Measurements from ENCODE around the gene NACC1. TPM values are rescaled to one million over a fixed set of nuclear protein-coding genes. Genes with fewer than 3 reads are reported as not detected.
A peak's percentile ranks its signal among the peaks of the same experiment; 100 is the strongest.

Gene NACC1
- total and polyA plus RNA-seq, 2 of the 13 experiments (the other 11 are each of a cell fraction or from before 2014, with no cell fraction given) = 31.8 to 42.3 TPM

DNA sequence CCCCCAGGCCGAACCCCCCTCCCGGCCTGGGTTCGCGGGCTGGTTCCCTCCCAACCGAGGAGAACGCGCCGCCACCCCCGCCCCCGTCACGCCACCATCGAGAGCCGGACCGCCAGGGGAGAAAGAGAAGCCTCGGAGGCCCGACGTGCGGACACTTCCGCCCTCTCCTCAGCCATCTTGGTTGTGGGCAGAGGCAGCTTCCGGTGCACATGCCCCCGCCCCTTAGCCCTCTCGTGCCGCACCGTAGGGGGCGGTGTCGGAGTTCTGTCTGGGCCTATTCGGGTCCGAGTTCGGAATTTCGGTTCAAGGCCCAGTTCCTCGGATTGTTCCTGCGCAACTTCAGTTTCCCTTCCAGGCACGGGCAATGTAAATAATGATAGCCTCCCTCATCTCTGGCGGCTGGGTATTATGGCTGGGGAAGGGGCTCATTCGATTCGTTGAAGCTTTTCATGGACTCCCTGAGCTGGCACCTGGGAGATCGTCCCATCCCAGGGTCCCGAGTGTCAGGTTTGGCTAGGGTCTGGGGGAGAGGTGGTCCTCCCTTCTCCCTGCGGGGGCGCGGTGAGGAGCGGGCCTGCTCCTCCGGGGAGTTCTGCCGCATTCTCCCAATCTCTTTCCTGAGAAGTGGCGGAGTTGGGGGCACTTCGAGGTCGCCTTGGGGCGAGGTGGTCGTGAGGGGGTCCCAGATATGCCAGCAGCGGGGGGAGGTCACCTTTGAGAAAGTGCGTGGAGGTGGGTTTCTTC is 32.3 kb downstream of the NACC1 start, which contains the start of the genes IER2 and STX10 (continued):
- TF ChIP-seq KDM1A (CRISPR knock-in tag; IDR thresholded peaks at IDR 0.05) (no peak), NBN (conservative IDR thresholded peaks at IDR 0.05) (no peak), TSC22D2 (CRISPR knock-in tag; IDR thresholded peaks at IDR 0.05; ENCODE audit: borderline replicate concordance) (0 out of 2 replicates have a peak, but pooled peaks have one; percentile 51), YEATS2 (CRISPR knock-in tag; IDR thresholded peaks at IDR 0.05; ENCODE audit: borderline replicate concordance) (peak; percentile 90), ZNF660 (CRISPR knock-in tag; IDR thresholded peaks at IDR 0.05; ENCODE audit: borderline replicate concordance, low read depth) (no peak), JUND (CRISPR knock-in tag; IDR thresholded peaks at IDR 0.05) (no peak), FOXK2 (IDR thresholded peaks at IDR 0.05) (no peak), ZSCAN20 (CRISPR knock-in tag; IDR thresholded peaks at IDR 0.05; ENCODE audit: borderline replicate concordance) (no peak), YY1 (IDR thresholded peaks at IDR 0.05; ENCODE audit: insufficient read depth, insufficient replicate concordance, low read depth, low read length) (peak; percentile 99), RAD51 (IDR thresholded peaks at IDR 0.05; ENCODE audit: borderline replicate concordance) (no peak), MEF2D (CRISPR knock-in tag; IDR thresholded peaks at IDR 0.05) (peak; percentile 93), PCBP1 (IDR thresholded peaks at IDR 0.05; ENCODE audit: borderline replicate concordance, low read depth, low read length) (0 out of 2 replicates have a peak, but pooled peaks have one; percentile 52), GABPB1 (CRISPR knock-in tag; IDR thresholded peaks at IDR 0.05) (peak; percentile 98), NPAS2 (CRISPR knock-in tag; IDR thresholded peaks at IDR 0.05; ENCODE audit: borderline replicate concordance) (no peak), ARNTL (CRISPR knock-in tag; IDR thresholded peaks at IDR 0.05) (peak; percentile 66; the same call in 1 of the 2 replicates), ZBTB1 (CRISPR knock-in tag; IDR thresholded peaks at IDR 0.05; ENCODE audit: borderline replicate concordance) (no peak), NAIF1 (CRISPR knock-in tag; IDR thresholded peaks at IDR 0.05; ENCODE audit: borderline replicate concordance) (peak; percentile 73; the same call in 1 of the 2 replicates), ZNF138 (CRISPR knock-in tag; IDR thresholded peaks at IDR 0.05; ENCODE audit: low read depth) (no peak), ZNF337 (CRISPR knock-in tag; IDR thresholded peaks at IDR 0.05; ENCODE audit: borderline replicate concordance, low read depth) (no peak), SMARCC2 (IDR thresholded peaks at IDR 0.05) (no peak), ZNF282 (IDR thresholded peaks at IDR 0.05; ENCODE audit: partially characterized antibody) (no peak), TOE1 (CRISPR knock-in tag; IDR thresholded peaks at IDR 0.05) (no peak), KDM3A (CRISPR knock-in tag; IDR thresholded peaks at IDR 0.05; ENCODE audit: low read depth) (no peak), SOX6 (IDR thresholded peaks at IDR 0.05) (no peak), SOX6 (CRISPR knock-in tag; IDR thresholded peaks at IDR 0.05) (peak; percentile 68)
- TF ChIP-seq, protein P1, sequence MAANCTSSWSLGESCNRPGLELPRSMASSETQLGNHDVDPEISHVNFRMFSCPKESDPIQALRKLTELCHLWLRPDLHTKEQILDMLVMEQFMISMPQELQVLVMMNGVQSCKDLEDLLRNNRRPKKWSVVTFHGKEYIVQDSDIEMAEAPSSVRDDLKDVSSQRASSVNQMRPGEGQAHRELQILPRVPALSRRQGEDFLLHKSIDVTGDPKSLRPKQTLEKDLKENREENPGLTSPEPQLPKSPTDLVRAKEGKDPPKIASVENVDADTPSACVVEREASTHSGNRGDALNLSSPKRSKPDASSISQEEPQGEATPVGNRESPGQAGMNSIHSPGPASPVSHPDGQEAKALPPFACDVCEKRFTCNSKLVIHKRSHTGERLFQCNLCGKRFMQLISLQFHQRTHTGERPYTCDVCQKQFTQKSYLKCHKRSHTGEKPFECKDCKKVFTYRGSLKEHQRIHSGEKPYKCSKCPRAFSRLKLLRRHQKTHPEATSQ (CRISPR knock-in tag; IDR thresholded peaks at IDR 0.05; ENCODE audit: borderline replicate concordance) = no peak
- TF ChIP-seq, protein P2, sequence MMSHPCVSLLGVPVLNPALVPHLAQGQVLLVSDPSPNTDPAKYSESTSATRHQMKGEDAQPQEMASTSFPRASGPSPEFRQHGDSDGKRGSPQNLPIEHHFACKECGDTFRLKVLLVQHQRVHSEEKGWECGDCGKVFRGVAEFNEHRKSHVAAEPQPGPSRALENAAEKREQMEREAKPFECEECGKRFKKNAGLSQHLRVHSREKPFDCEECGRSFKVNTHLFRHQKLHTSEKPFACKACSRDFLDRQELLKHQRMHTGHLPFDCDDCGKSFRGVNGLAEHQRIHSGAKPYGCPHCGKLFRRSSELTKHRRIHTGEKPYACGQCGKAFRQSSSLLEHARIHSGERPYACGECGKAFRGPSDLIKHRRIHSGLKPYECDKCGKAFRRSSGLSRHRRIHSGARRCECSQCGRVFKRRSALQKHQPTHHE (CRISPR knock-in tag; IDR thresholded peaks at IDR 0.05; ENCODE audit: borderline replicate concordance) = no peak
- TF ChIP-seq, protein P3, sequence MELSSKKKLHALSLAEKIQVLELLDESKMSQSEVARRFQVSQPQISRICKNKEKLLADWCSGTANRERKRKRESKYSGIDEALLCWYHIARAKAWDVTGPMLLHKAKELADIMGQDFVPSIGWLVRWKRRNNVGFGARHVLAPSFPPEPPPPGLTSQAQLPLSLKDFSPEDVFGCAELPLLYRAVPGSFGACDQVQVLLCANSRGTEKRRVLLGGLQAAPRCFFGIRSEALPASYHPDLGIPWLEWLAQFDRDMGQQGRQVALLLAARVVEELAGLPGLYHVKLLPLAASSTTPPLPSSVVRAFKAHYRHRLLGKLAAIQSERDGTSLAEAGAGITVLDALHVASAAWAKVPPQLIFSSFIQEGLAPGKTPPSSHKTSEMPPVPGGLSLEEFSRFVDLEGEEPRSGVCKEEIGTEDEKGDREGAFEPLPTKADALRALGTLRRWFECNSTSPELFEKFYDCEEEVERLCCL (CRISPR knock-in tag; IDR thresholded peaks at IDR 0.05; ENCODE audit: borderline replicate concordance) = no peak

Measured in HepG2 (cell line).